ENCODE measurements around the gene ENTPD1.
A peak's percentile ranks its signal among the peaks of the same experiment; 100 is the strongest.
"Not testable (repeated sequence)": the region's sequence is repeated elsewhere in the genome, so short reads cannot be mapped to it uniquely, and the experiment has no call there.

ENTPD1 gene, protein sequence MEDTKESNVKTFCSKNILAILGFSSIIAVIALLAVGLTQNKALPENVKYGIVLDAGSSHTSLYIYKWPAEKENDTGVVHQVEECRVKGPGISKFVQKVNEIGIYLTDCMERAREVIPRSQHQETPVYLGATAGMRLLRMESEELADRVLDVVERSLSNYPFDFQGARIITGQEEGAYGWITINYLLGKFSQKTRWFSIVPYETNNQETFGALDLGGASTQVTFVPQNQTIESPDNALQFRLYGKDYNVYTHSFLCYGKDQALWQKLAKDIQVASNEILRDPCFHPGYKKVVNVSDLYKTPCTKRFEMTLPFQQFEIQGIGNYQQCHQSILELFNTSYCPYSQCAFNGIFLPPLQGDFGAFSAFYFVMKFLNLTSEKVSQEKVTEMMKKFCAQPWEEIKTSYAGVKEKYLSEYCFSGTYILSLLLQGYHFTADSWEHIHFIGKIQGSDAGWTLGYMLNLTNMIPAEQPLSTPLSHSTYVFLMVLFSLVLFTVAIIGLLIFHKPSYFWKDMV

DNA sequence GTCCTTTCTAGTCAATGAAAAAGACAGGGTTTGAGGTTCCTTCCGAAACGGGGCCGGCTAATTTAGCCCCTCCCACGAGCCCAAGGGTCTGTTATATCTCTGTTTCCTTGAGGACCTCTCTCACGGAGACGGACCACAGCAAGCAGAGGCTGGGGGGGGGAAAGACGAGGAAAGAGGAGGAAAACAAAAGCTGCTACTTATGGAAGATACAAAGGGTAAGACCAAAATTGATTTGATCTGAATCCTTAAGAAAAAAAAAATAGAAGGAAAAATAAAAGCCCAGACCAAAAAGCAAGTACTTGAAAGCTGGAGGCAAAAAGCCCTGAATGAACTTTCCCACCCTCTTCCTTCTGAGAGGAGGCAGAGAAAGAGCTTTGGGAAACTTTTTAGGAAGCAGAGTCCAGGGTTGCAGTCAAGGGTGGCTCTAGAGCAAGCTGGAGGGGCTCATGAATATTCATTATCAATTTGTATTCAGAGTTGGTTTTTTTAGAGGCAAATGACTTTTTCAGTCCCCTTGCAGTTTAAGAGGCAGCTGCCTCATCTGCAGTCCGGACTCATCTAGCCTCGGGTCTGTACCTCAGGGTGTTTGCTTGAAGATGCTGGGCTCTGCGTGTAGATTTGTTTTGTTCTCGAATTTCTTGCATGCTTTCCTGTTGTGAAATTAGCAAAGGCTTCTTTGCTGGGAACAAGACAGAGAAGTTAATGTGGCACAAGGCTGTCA lies at the start of gene ENTPD1:
ENTPD1 (plus strand) TSS at position 123 of the 721 bp plus-strand sequence; CDS start at position 200, 77 bp downstream.
- peak; percentile 3 for DNase-seq

DNA sequence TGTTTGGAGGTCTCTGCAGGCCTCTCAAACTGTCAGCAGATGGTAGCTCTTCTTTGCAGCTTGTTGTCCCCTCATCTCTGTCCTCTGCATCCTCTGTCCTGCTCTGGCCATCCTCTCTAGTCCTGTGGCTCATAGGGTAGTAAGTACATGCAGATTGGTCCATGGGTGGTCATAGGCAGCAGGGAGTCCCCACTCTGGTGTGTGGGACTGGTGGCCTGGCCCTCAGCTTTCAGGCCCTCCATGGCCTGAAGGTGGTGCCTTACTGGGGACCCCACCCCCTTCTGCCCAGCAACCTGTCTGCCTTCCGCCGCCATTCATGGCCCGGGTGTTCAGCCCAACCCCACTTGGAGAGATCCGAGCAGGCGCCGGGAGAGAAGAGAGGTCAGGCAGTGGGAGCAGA lies 49.4 kb upstream of the ENTPD1 start:
- no peak for DNase-seq

DNA sequence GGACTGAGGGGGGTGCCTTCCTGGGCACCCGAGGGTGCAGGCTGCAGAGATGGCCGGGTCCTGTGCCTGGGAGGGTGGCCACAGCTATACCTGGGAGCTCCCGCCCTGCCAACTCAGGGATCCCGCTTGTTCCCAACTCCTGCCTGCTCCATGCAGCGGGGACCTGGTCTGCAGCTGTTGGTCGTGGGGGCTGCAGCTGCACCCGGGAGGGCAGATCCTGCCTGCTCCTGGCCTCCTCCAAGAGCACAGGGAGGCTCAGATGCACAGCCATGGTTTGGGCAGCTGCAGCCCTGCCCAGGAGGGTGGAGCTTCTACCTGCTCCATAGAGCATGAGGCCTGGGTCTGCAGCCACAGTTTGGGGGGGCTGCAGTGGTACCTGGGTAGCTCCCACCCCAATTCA lies 49.0 kb upstream of the ENTPD1 start:
- DNase-seq, result no peak

DNA sequence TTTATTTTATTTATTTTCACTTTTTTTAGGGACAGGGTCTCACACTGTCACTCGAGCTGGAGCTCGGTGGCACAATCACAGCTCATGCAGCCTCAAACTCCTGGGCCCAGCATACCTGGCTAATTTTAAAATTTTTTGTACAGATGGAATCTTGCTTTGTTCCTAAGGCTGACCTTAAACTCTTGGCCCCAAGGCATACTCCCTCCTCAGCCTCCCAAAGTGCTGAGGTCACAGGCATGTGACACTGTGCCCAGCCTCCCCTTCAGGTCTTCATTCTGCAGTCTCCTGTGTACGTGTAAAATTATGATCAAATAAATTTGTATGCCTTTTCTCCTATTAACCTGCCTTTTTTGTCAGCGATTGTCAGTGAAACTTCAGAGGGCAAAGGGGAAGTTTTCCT lies 44.5 kb upstream of the ENTPD1 start:
- DNase-seq, result no peak

DNA sequence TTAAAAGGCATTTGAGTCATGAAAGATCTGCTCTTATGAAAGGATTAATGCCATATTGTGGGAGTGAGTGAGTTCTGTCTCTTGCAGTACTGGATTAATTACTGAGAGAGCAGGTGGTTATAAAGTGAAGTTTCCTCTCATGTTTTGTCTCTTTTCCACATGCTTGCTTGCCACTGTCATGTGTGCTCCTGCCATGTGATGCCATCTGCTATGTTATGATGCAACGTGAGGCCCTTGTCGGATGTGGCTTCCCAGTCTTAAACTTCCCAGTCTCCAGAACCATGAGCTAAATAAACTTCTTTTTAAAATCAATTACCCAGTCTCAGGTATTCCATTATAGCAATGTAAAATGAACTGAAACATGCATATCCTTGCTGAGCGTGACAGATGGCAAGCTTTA lies 39.5 kb upstream of the ENTPD1 start:
- no peak for DNase-seq

DNA sequence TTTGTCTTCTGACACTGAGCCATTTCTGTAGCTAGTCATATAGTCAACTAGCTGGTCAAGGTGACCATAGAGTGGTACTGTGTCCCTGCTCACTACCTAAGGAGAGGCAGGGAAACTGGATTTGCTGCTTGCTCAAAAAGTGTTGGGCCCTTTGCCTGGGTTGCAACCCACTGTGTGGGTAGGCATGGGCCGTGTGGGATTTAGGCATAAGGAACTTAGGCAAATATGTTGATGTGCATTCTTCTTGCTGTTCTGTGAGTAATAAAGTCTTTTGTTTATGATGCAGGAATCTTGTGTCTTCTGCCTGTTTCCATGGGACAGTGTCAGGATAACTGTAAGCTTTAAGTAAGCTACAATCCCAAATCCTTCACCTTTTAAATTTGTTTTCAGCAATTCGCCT lies 39.1 kb upstream of the ENTPD1 start:
- DNase-seq, result no peak

DNA sequence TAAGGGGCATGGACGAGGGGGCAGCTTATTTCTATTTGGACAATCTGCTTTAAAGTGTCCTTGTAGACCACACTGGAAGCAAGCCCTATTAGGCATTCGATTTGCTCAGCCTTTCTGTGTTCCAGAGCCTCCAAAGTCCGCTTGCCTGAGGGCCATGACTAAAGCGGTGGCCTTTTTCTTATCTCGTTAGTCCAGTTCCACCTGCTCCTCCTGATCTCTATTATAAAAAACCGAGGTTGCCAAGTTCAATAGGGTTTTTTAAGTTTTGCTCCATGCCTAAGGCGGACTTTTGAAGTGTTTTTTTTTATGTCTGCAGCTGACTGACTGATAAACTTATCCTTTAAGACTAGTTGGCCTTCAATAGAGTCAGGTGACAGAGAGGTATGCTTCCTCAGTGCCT lies 35.2 kb upstream of the ENTPD1 start:
- not testable (repeated sequence) for DNase-seq

DNA sequence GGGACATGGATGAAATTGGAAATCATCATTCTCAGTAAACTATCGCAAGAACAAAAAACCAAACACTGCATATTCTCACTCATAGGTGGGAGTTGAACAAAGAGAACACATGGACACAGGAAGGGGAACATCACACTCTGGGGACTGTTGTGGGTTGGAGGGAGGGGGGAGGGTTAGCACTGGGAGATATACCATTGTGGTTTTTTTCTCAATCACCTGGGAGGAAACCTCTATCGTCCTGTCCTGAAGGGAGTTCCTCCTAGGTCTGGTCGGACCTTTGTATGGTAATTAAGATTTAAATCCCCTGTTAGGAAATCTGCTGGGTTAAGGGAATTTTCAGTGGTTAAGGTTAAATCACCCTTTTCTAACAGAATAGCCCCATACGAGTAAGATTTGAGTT lies 33.5 kb upstream of the ENTPD1 start:
- not testable (repeated sequence) for DNase-seq

DNA sequence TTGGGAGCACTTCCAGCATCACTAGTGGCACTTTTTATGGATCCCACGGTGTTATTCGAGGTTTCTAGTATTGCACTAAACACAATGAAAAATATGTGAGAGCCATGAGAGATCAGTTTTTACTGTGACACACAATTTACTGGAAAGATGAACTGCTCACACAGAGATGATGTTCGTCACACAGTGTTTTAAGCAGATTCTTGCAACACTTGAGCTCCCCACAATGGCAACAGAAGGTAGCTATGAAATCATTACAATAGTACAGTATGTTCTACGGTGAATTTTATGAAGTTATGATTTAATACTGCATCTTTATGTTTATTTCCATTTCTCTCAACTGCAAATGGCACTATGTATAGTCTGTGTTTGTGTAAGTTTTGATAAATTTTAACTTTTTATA lies 27.4 kb upstream of the ENTPD1 start:
- no peak for DNase-seq

DNA sequence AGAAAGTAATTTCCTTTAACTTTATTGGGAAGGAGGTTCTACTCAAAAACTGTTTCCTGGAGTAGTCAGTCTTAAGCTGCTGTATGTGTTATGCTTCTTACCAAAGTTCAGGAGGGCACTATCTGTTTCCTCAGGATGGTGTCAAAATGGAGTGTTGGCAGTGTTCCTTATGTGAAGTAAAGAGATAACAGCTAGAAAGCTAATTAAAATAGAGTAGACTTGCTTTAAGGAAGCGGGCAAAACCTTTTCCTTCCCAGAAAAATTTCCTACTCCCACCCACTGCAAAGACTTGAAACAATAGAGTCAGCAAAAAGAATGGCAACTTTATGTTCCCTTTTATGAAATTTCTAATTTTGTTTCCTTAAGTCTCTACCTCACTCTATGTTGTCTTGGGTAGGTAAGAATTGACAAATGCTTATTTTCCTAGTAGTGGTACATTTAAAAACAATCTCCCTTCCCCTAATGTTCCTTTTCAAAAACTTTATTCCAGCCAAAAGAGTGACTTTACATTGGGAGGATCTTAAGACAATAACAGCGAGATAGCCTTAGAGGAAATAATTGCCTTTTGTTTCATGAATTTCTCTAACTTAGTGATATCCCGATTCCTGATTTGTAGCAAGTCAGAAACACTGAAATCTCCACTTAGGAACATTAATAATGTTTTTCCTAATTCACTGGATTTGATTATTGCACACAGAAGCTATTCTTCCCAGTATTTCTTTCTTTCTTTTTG lies 26.5 kb upstream of the ENTPD1 start:
- no peak for DNase-seq

DNA sequence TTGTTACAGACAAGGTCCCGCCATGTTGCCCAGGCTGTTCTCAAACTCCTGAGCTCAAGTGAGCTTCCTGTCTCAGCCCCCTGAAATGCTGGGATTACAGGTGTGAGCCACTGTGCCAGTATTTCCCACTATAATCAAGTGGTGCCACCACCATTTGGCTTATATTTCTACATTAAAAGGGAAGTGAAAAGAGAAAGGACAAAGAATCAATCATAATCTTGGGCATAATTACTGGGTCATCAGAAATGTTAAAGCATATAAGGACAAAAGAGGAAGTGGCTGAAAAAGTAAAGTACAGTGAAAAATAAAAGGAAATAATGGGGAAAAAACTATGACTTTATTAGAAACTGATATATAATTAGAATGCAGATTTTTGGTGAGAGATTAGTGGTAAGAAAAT lies 25.7 kb upstream of the ENTPD1 start:
- no peak for DNase-seq

DNA sequence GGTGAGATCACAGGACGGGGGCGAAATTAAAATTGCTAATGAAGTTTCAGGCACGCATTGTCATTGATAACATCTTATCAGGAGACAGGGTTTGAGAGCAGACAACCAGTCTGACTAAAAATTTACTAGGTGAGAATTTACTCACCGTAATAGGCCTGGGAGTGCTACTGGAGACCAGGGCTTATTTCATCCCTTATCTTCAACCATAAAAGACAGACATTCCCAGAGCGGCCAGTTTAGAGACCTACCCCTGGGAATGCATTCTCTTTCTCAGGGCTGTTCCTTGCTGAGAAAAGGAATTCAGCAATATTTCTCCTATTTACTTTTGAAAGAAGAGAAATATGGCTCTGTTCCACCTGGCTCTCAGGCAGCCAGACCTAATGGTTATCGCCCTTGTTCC lies 23.1 kb upstream of the ENTPD1 start:
- not testable (repeated sequence) for DNase-seq

DNA sequence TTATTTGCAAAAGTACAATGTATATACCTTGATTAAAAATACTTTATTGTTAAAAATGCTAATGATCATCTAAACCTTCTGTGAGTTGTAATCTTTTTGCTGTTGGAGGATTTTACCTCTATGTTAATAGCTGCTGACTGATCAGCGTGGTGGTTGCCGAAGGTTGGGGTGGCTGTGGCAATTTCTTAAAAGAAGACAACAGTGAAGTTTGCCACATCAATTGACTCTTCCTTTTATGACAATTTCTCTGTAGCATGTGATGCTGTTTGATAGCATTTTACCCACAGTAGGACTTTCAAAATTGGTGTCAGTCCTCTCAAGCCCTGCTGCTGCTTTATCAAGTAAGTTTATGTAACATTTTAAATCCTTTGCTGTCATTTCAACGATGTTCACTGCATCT lies 16.9 kb upstream of the ENTPD1 start:
- DNase-seq, result no peak

DNA sequence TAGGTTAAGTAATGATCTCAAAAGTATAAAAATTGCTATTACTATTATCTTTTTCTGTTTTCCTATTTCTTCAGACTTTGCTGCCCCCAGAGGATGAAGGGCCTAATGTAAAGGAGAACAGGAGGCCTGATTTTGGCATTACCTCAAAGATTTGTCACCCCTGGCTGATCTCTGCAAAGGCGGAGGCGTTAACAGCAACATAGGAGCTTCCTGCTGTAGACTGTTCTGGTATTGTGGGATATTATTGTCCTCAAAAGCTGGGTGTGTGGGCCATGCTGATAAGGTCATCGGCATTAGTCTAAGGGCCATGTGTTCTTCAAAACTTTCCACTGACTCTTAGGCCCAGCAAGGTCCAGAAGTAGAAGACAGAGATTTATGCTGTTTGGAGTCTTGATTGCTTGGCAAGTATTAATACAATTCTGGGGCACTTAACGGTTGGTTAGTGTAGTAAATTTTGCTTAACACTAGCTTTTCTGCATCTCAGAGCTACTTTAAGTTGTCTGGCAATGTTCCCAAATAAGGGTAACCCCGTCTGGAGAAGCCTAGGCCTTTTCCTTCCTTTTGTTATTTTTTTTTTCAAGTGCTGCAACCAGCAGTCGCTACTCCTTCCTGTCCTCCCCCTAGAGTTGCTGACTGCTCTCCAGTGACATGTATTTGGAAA lies 14.0 kb upstream of the ENTPD1 start:
- DNase-seq, result no peak

DNA sequence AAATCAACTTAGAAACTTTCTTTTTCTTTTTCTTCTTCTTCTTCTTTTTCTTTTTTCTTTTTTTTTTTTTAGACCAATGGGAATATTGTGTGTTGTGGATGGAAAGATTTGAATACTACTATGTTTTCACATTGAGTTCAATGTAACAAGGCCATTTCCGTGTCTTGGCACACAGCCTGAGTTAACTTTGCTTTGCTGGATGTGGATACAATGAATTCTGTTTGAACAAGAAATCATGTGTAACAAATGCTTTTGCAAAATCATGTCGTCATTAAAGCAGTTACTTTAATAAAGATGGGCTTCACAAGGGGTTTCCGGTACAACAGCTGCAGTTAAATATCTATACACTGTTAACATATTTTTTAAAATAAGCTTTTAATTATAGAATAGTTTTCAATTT lies 13.5 kb upstream of the ENTPD1 start:
- no peak for DNase-seq

DNA sequence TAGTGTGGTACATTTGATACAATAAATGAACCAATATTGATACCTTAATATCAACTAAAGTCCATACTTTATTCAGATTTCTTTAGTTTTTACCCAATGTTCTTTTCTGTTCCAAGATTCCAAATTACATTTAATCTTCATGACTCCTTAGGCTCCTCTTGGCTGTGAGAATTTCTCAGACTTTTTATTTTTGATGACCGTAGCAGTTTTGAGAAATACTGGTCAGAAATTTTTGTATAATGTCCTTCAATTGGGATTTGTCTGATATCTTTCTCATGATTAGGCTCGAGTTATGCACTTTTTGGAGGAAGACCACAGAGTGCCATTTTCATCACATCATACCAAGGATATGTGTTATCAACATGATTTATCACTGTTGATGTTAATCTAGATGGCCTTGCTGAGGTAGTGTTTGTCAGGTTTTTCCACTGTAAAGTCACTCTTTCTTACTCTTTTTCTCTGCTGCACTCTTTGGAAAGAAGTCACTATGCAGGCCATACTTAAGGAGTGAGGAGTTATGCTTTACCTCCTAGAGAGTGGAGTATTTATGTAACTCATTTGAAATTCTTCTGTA lies 12.9 kb upstream of the ENTPD1 start:
- DNase-seq, result no peak

DNA sequence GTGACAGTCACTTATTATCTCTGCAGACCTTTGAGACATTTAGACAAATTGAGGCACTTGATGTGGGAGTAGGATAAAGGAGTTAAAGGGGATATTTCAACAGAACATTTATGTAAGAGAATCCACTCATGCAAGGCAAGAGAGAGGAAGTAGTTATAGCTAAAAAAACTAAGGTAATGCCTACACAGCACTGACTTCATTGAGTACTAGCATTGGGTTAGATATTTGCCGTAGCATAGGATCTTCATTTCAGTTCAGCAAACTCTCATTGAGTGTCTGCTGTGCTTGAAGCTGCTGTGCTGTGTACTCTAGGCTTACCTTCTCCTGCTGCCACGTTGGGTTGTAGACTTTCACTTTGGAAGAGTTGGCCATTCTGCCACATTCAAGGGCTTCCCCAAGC lies 10.5 kb upstream of the ENTPD1 start:
- no peak for DNase-seq

DNA sequence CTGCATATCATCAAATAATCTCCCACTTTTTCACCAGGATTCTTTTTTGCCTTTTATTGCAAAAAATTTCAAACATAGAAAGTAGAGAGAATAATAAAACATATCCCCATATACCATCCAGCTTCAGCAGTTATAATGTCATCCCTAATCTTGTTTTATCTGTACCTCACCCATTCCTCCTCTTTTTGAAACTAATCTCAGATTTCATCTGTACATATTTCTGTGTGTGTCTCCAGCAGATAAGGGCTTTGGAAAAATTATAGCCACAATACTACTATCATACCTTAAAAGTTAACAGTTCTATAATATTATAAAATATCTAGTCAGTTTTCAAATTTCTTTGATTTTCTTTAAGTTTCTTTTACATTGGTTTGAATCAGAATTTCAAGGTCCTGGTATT lies 7.6 kb upstream of the ENTPD1 start:
- DNase-seq, result no peak

DNA sequence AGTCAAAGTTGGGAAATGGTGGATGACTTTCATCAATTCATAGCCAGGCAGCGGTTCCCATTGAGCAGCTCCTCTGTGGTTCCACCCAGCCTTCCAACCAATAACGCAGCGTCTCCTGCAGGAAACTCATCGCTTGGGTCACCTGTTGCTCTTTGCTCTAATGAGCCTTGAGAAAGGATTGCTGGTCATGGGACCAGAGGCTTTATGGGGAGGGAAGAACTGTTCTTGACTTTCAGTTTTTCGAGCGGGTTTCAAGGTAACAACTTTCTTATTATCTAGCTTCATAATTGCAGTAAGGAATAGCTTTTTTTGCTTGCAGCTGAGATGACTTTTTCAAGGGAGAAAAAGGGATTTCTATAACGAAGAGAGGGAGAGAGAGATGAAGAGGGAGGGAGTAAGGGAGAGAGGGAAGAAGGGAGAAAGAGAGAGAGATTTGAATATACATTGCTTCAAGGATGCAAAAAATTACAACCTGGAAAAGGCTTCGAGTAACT lies 405 bp upstream of the ENTPD1 start:
- DNase-seq, result peak; percentile 5

DNA sequence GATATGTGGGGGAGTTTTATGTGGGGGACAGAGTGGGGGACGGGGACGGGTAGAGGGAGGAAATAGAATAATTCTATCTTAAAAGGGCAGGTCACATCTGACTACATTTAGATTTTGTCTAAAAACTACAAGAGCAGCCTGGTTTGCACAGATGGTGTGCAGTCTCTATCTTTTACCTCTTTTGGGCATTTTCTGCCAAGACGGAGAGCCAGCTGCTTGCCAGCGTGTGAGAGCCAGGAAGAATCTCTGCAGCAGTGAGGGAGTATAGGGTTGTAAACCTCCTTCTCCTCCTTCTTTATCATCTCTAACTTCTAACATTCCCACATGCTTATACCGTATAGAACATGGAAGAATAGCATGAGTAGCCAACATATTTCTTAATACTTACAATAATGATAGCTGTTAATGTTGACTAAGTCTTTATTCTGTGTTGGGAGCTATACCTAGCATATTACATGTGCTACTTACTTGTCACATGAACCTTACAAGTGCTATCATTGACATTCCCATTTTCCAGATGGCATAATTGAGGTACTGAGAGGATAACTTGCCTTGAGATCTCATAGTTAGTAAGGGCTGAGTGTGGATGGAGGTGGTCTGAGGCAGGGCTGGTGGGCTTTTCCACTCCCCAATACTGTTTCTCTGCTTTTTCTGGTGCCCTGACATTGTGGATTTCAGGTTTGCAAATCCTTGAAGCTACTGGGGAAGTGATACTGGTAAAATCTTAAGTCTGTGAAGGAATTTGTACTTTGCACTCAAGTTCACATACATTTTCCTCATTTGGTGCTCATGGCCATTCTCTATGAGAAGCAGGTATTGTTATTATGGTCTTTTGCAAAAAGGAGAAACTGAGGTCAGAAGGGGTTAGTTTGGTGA lies 1.1 kb downstream of the ENTPD1 start:
- no peak for DNase-seq

DNA sequence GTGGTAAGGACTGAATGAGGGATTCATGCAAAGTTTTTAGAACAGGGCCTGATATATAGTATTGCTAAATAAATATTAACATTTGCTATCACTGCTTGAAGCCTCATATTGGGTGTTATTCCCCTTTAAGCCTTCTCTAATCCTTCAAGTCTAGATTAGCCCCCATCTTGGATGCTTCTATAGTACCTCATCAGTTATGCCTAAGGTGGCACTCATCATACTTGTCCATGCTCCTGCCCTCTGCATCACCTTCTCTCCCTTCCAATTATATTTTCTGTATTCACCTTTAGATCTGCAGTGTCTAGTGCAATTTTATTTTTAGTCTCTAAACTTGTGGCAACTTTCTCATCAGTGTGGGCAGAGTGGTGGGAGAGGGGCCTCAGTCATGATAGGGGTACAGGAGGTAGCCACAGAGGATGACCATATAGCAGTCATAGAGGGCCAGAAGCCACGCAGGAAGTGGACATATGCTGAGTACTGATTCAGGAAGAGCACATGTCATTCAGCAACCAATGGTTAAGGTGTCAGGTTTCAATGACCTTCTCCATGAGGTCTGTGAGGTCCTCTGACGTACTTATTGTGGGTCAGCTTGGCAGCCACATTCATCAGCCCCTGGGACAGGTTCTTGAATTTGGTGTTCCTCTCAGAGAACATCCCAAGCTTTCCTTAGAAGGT lies 2.5 kb downstream of the ENTPD1 start:
- no peak for DNase-seq
